ENCODE data around the gene PHOSPHO2.

Gene PHOSPHO2

GRCh38 chr2:169734169-169734847 is 40.0 kb downstream of the PHOSPHO2 start:
- H3K4me3 ChIP-seq (ENCODE audit: control insufficient read depth, low read depth, low read length): peak overlapping the region; percentile 49
- DNase-seq (ENCODE audit: low read depth): no peak
- TF ChIP-seq, protein P1, sequence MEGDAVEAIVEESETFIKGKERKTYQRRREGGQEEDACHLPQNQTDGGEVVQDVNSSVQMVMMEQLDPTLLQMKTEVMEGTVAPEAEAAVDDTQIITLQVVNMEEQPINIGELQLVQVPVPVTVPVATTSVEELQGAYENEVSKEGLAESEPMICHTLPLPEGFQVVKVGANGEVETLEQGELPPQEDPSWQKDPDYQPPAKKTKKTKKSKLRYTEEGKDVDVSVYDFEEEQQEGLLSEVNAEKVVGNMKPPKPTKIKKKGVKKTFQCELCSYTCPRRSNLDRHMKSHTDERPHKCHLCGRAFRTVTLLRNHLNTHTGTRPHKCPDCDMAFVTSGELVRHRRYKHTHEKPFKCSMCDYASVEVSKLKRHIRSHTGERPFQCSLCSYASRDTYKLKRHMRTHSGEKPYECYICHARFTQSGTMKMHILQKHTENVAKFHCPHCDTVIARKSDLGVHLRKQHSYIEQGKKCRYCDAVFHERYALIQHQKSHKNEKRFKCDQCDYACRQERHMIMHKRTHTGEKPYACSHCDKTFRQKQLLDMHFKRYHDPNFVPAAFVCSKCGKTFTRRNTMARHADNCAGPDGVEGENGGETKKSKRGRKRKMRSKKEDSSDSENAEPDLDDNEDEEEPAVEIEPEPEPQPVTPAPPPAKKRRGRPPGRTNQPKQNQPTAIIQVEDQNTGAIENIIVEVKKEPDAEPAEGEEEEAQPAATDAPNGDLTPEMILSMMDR (conservative IDR thresholded peaks at IDR 0.05; ENCODE audit: control insufficient read depth, insufficient read depth, low read depth, low read length): no peak

DNA sequence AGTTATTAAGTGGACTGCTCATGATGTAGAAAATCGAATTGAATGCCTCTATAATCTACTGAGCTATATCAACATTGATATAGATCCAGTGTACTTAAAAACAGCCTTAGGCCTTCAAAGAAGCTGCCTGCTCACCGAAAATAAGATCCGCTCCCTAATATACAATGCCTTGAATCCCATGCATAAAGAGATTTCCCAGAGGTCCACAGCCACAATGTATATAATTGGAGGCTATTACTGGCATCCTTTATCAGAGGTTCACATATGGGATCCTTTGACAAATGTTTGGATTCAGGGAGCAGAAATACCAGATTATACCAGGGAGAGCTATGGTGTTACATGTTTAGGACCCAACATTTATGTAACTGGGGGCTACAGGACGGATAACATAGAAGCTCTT is 41.4 kb downstream of the PHOSPHO2 start:
- H3K4me3 ChIP-seq (ENCODE audit: control insufficient read depth, low read depth, low read length): no peak overlapping the region

DNA sequence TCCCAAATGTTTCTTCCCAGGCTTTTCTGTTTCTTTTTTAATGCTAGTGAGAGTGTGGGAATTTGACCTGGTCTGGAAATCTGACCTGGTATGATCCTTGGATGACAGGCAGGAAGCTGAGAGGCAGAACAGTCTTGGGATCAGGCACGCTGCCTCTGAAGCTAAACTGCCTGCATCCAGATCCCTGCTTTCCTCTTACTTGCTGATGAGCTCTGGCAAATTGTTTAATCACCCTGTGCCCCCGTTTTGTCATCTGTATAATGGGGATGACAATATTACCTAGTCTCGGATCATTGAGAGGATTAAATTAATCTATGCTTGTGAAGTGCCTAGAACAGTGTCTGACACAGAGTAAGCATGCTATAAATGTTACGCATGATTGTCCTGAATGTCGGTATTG is 42.6 kb downstream of the PHOSPHO2 start:
- DNase-seq (ENCODE audit: low read depth): peak; percentile 7
- no peak overlapping the region for H3K4me3 ChIP-seq (ENCODE audit: control insufficient read depth, low read depth, low read length)
- TF ChIP-seq, protein P1 (conservative IDR thresholded peaks at IDR 0.05; ENCODE audit: control insufficient read depth, insufficient read depth, low read depth, low read length): no peak

More for the DNA sequence above, 41.4 kb downstream of the PHOSPHO2 start:
- TF ChIP-seq, protein P1 (conservative IDR thresholded peaks at IDR 0.05; ENCODE audit: control insufficient read depth, insufficient read depth, low read depth, low read length): no peak
- no peak for DNase-seq (ENCODE audit: low read depth)

GRCh38 chr2:169738566-169739229 is 44.4 kb downstream of the PHOSPHO2 start:
- no peak for DNase-seq (ENCODE audit: low read depth)
- TF ChIP-seq, protein P1 (conservative IDR thresholded peaks at IDR 0.05; ENCODE audit: control insufficient read depth, insufficient read depth, low read depth, low read length): no peak
- no peak overlapping the region for H3K4me3 ChIP-seq (ENCODE audit: control insufficient read depth, low read depth, low read length)

DNA sequence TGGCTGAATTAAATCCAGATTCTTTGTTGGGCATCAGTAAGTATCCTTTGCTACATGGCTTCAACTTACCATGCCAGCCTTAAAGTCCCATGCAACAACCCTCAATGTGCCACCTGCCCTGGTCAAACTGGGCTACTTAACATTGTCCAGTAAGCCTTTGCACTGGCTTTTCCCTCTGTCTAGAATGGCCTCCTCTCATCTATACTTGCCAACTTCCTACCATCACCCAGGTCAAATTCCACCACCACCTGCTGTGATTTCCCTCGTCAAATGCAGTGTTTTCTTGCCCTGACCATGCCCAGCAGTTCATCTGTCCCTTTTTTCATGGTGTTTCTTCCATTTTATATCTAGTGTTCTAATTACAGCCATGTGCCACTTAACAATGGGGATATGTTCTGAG is 45.1 kb downstream of the PHOSPHO2 start:
- TF ChIP-seq, protein P1 (conservative IDR thresholded peaks at IDR 0.05; ENCODE audit: control insufficient read depth, insufficient read depth, low read depth, low read length): no peak
- H3K4me3 ChIP-seq (ENCODE audit: control insufficient read depth, low read depth, low read length): no peak overlapping the region
- DNase-seq (ENCODE audit: low read depth): no peak

- DNase-seq (ENCODE audit: low read depth): no peak
- TF ChIP-seq, protein P1 (conservative IDR thresholded peaks at IDR 0.05; ENCODE audit: control insufficient read depth, insufficient read depth, low read depth, low read length): no peak
Measured at GRCh38 chr2:169743549-169743948, 49.3 kb downstream of the PHOSPHO2 start.

More at GRCh38 chr2:169743549-169743948, 49.3 kb downstream of the PHOSPHO2 start:
- no peak overlapping the region for H3K4me3 ChIP-seq (ENCODE audit: control insufficient read depth, low read depth, low read length)

All from fibroblast of mammary gland (primary cell).